Medulla oblongata (tissue), 1 donor: ENCODE results near the gene UTP25.
"Not testable (repeated sequence)": the region's sequence is repeated elsewhere in the genome, so short reads cannot be mapped to it uniquely, and the experiment has no call there.

Experiments used
- DNase-seq: peaks from one replicate; pipeline ENCODE4 v3.0.0-alpha.2; 2015; ENCODE audit errors: extremely low spot score

Gene UTP25

GRCh38 chr1:209895709-209896108, 67.9 kb downstream of the UTP25 start:
- DNase-seq, result no peak

GRCh38 chr1:209896346-209896745, 68.6 kb downstream of the UTP25 start:
- DNase-seq, result no peak

- not testable (repeated sequence) for DNase-seq
These were observed 70.5 kb downstream of the UTP25 start for GRCh38 chr1:209898271-209898670.

GRCh38 chr1:209898851-209899250, 71.1 kb downstream of the UTP25 start:
- DNase-seq, result not testable (repeated sequence)

GRCh38 chr1:209899948-209900347, 72.2 kb downstream of the UTP25 start:
- no peak for DNase-seq

GRCh38 chr1:209900734-209901133, 73.0 kb downstream of the UTP25 start:
- no peak for DNase-seq

GRCh38 chr1:209901211-209901610, 73.4 kb downstream of the UTP25 start:
- DNase-seq, result no peak

- not testable (repeated sequence) for DNase-seq
These were observed 77.0 kb downstream of the UTP25 start for GRCh38 chr1:209904774-209905173.
